NT2/D1 (cell line): ENCODE measurements around the gene EFHC1.

ENCODE experiments used
- DNase-seq: peaks from one replicate; pipeline ENCODE4 v3.0.0-alpha.2; 2011; ENCODE audit warnings: low read depth, low spot score
- H3K27me3 ChIP-seq: 2 replicates; pipeline ENCODE4 v1.6.0; 2011; ENCODE audit warnings: mild to moderate bottlenecking; ENCODE audit not compliant: insufficient read length, insufficient read depth
- H3K36me3 ChIP-seq: 2 replicates; pipeline ENCODE4 v1.6.1; 2011; ENCODE audit warnings: mild to moderate bottlenecking, low read length, mixed read lengths; ENCODE audit not compliant: insufficient read depth, insufficient read length
- H3K4me1 ChIP-seq: 2 replicates; pipeline ENCODE4 v1.5.1; 2011; ENCODE audit not compliant: insufficient read depth, insufficient read length
- H3K4me3 ChIP-seq: 2 replicates; pipeline ENCODE4 v1.5.1; 2011; ENCODE audit warnings: low read depth; ENCODE audit not compliant: insufficient read length
- H3K9ac ChIP-seq: 2 replicates; pipeline ENCODE4 v1.6.0; 2011; ENCODE audit warnings: low read depth; ENCODE audit not compliant: insufficient read length
- H3K9me3 ChIP-seq: 2 replicates; pipeline ENCODE4 v1.5.1; 2011; ENCODE audit warnings: mild to moderate bottlenecking, low read length; ENCODE audit not compliant: insufficient read depth
- SUZ12 ChIP-seq: IDR thresholded peaks from 2 replicates; pipeline ENCODE4 v1.6.1; 2011; ENCODE audit not compliant: insufficient read length, insufficient read depth; ENCODE audit errors: extremely low read depth
- YY1 ChIP-seq: IDR thresholded peaks from 2 replicates; pipeline ENCODE4 v1.6.1; 2011; ENCODE audit not compliant: insufficient read length, insufficient read depth
- ZNF274 ChIP-seq: IDR thresholded peaks from 2 replicates; pipeline ENCODE4 v1.6.1; 2011; ENCODE audit warnings: mild to moderate bottlenecking, low read depth, low read length

The EFHC1 gene

DNA sequence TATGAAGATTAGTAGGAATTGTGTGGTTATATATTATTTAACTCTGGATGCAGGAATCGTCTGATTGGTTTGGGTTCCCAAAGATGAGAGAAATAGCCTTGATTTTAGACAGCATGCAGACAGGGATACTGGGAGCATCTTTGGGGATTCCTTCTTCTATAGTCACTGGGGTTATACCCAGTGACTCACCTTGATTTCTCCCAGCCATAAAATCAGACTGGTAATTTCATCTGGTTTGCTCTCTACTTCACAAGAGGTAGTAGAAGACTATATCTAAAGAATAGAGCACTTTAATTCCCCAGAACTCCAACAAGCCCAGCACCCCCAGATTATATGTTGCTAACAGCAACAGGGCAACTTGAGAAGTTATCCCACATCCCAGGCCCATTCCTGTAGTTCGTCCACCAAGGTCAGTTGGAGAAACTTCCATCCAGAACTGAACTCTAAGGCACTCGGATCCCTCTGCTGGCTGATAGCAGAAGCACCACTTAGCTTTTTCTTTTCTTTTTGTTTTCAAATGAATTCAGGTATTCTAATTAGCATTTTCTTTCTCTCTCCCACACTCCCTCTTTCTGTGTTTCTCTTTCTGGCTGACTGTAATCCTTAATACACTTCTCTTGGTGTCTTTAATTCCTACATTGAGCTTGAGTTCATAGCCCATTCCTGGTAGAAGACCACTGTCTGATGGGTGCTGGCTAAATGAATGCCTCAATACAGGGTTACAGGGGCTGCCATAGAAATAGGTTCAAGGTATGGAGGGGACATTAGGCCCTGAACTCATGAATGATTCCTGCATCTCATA lies 20.4 kb upstream of the EFHC1 start:
- no peaks in the 10 kb centered on the region for H3K4me1 ChIP-seq
- H3K27me3 ChIP-seq: no peaks in the 10 kb centered on the region
- H3K9ac ChIP-seq: no peak overlapping the region
- DNase-seq: no peak
- H3K4me3 ChIP-seq: no peak overlapping the region
- H3K36me3 ChIP-seq: peaks cover 4% of the 10 kb centered on the region
- TF ChIP-seq YY1: no peak
- no peak for TF ChIP-seq SUZ12
- TF ChIP-seq ZNF274: no peak
- no peaks in the 10 kb centered on the region for H3K9me3 ChIP-seq

DNA sequence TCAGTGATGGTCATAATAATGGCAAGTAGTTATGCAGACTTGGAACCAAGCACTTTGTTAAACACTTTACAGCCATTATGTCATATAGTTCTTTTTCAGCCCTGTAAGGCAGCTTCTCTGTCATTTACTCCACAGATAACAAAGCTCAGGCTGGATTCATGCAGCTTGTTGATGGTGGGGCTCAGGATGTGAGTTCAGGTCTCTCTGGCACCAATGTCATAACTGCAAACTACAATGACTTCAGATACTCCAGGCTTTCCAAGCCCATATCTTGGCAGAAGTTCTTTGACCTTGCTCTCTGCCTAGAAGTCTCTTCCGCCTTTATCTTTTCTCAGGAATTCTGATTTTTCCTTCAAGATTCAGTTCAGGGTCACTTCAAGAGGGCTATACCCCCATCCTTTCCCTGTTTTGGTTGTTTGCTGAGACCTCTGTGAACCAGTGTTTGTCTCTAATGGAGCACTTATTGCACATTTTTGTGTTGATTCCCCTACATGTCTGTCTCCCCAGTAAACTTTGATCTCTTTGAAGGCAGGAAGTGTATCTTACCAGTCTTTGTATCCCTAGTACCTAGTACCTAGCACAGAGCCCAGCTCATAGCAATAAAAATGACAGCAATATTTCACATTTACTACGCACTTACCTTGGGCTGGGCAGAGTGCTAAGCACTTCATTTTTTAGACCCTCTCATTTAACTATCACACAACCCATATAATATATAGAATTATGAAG lies 19.7 kb upstream of the EFHC1 start:
- Histone ChIP-seq H3K36me3 (peaks cover 4% of the 10 kb centered on the region), H3K9ac (no peak overlapping the region), H3K4me3 (no peak overlapping the region), H3K9me3 (no peaks in the 10 kb centered on the region), H3K4me1 (no peaks in the 10 kb centered on the region), H3K27me3 (no peaks in the 10 kb centered on the region)
- no peak for TF ChIP-seq SUZ12
- TF ChIP-seq YY1: no peak
- TF ChIP-seq ZNF274: no peak
- no peak for DNase-seq

DNA sequence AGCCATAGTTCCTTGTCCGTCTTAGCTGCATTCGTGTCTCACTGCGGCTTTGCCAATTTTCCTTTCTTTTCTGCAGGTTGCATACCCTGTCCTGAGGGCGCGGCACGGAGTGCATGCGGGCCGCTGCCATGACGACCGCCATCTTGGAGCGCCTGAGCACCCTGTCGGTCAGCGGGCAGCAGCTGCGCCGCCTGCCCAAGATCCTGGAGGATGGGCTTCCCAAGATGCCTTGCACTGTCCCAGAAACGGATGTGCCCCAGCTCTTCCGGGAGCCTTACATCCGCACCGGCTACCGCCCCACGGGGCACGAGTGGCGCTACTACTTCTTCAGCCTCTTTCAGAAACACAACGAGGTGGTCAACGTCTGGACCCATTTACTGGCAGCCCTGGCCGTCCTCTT lies 17.1 kb upstream of the EFHC1 start:
- H3K9ac ChIP-seq: no peak overlapping the region
- TF ChIP-seq ZNF274 (no peak), SUZ12 (no peak), YY1 (no peak)

DNA sequence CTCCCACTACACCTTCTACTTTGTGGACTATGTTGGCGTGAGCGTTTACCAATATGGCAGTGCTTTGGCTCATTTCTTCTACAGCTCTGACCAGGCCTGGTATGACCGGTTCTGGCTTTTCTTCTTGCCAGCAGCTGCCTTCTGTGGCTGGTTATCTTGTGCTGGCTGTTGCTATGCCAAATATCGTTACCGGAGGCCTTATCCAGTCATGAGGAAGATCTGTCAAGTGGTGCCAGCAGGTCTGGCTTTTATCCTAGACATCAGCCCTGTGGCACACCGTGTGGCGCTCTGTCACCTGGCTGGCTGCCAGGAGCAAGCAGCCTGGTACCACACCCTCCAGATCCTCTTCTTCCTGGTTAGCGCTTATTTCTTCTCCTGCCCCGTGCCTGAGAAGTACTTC lies 16.5 kb upstream of the EFHC1 start:
- DNase-seq: no peak
- H3K4me1 ChIP-seq: no peaks in the 10 kb centered on the region
- TF ChIP-seq SUZ12: no peak
- no peak for TF ChIP-seq YY1
- no peak for TF ChIP-seq ZNF274
- no peak overlapping the region for H3K4me3 ChIP-seq
- H3K27me3 ChIP-seq: no peaks in the 10 kb centered on the region
- peaks cover 4% of the 10 kb centered on the region for H3K36me3 ChIP-seq
- no peaks in the 10 kb centered on the region for H3K9me3 ChIP-seq
- no peak overlapping the region for H3K9ac ChIP-seq

More for the DNA sequence above, 17.1 kb upstream of the EFHC1 start:
- DNase-seq: no peak
- Histone ChIP-seq H3K36me3 (peaks cover 4% of the 10 kb centered on the region), H3K4me1 (no peaks in the 10 kb centered on the region), H3K4me3 (no peak overlapping the region), H3K9me3 (no peaks in the 10 kb centered on the region), H3K27me3 (no peaks in the 10 kb centered on the region)

DNA sequence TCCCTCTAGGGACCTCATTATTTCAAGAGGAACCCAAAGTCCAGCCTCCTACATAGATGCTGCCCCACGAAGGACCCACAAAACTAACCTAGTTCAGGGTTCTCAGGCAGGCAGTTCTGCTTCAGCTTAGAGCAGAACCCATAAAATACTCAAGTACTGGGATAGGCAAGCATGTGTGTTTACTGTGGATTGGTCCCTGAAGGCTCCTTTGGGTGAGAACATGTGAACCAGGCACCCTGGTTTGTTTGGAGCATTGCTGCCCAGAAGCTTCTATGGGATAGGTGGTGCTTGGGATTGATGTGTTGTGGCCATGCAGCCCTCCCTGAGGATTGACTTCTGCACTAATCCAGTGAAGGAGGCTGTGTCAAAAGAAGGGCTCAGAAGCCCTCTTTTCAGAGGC lies 14.9 kb upstream of the EFHC1 start:
- no peaks in the 10 kb centered on the region for H3K4me1 ChIP-seq
- H3K4me3 ChIP-seq: no peak overlapping the region
- H3K27me3 ChIP-seq: no peaks in the 10 kb centered on the region
- H3K36me3 ChIP-seq: peaks cover 4% of the 10 kb centered on the region
- TF ChIP-seq YY1 (no peak), ZNF274 (no peak), SUZ12 (no peak)
- no peaks in the 10 kb centered on the region for H3K9me3 ChIP-seq
- DNase-seq: no peak
- H3K9ac ChIP-seq: no peak overlapping the region

DNA sequence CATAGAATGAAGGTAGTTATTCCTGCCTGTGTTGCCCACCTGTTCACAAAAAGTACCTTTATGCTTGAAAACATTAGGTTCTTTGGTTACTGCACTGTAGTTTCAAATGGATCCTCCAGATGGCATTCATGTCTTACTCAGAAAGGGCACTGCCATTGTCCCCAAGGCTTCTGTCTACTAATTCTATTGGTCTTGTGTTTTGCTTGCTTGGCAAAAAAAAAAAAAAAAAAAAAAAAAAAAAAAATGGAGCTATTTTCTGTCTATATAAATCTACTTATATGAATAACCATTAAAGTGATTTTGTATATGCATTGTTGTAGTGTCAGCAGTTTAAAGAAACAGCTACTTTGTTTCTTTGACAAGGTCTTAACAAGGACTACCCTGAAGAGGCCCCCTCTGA lies 12.7 kb upstream of the EFHC1 start:
- Histone ChIP-seq H3K27me3 (no peaks in the 10 kb centered on the region), H3K4me3 (no peak overlapping the region), H3K4me1 (no peaks in the 10 kb centered on the region), H3K9me3 (no peaks in the 10 kb centered on the region), H3K36me3 (peaks cover 4% of the 10 kb centered on the region), H3K9ac (no peak overlapping the region)
- no peak for TF ChIP-seq YY1
- TF ChIP-seq ZNF274: no peak
- TF ChIP-seq SUZ12: no peak
- DNase-seq: no peak

DNA sequence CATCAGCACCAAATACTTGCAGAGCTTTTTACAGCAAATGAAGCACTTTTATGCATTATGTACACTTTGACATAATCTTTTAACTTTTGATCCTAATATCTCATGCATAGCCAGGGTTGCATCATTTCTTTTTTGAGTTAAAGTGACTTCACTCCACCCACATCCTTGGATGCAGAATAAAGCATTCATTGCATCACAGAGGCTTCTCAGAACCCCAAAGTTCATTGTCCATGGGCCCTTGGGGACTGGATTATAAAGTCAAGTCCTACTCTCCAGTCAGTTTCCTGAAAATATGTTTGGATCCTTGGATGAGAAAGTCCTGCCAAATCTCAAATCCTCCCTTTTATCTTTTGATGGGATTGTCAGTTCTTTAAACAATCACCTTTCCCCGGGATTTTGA lies 10.6 kb upstream of the EFHC1 start:
- Histone ChIP-seq H3K9me3 (no peaks in the 10 kb centered on the region), H3K27me3 (no peaks in the 10 kb centered on the region), H3K36me3 (no peaks in the 10 kb centered on the region), H3K9ac (no peak overlapping the region), H3K4me3 (no peak overlapping the region), H3K4me1 (no peaks in the 10 kb centered on the region)
- DNase-seq: no peak
- TF ChIP-seq ZNF274 (no peak), SUZ12 (no peak), YY1 (no peak)
